Neutrophil (primary cell): Measurements from ENCODE around the gene FREM1.

Source experiments
- H3K27ac ChIP-seq: fragments of 200-600 bp; sonication (generic); 2 replicates; pipeline ENCODE4 v1.5.1; 2016; ENCODE audit warnings: mild to moderate bottlenecking, moderate library complexity
- H3K27me3 ChIP-seq: fragments of 200-600 bp; sonication (generic); 2 replicates; pipeline ENCODE4 v1.6.0; 2016; ENCODE audit warnings: mild to moderate bottlenecking
- H3K36me3 ChIP-seq: fragments of 200-600 bp; sonication (generic); 2 replicates; pipeline ENCODE4 v1.5.1; 2017
- H3K4me1 ChIP-seq, 2 experiments: fragments of 200-600 bp in 1 of 2; sonication (generic) in 1 of 2; 1 replicate in 1 of 2; 2 replicates in 1 of 2; pipeline versions ENCODE4 v1.5.1 to v1.6.1; 2013 to 2016; ENCODE audit warnings: low read depth in 1 of 2, low read length in 1 of 2, mild to moderate bottlenecking in 1 of 2, moderate library complexity in 1 of 2; ENCODE audit not compliant: control insufficient read depth in 1 of 2, insufficient read depth in 1 of 2
- H3K4me3 ChIP-seq, 2 experiments: fragments of 200-600 bp in 1 of 2; sonication (generic) in 1 of 2; 1 replicate in 1 of 2; 2 replicates in 1 of 2; pipeline ENCODE4 v1.5.1; 2013 to 2016; ENCODE audit warnings: low read depth in 1 of 2, low read length in 1 of 2, mild to moderate bottlenecking in 1 of 2, moderate library complexity in 1 of 2
- H3K9me3 ChIP-seq: fragments of 200-600 bp; sonication (generic); 2 replicates; pipeline ENCODE4 v1.5.1; 2016
- CTCF ChIP-seq: fragments of 200-600 bp; sonication (generic); IDR thresholded peaks from 2 replicates; pipeline ENCODE4 v1.5.1; 2016; ENCODE audit warnings: antibody characterized with exemption

Gene FREM1

GRCh38 chr9:14775917-14776316 is 134.3 kb downstream of the FREM1 start:
- H3K9me3 ChIP-seq: no peaks in the 10 kb centered on the region
- no peaks in the 10 kb centered on the region for H3K27me3 ChIP-seq
- no peak for TF ChIP-seq CTCF
- no peak overlapping the region for H3K4me3 ChIP-seq
- H3K36me3 ChIP-seq: no peaks in the 10 kb centered on the region
- H3K27ac ChIP-seq: no peak overlapping the region
- no peaks in the 10 kb centered on the region for H3K4me1 ChIP-seq

- H3K36me3 ChIP-seq: no peaks in the 10 kb centered on the region
- no peaks in the 10 kb centered on the region for H3K9me3 ChIP-seq
- no peak overlapping the region for H3K27ac ChIP-seq
- TF ChIP-seq CTCF: no peak
- no peaks in the 10 kb centered on the region for H3K4me1 ChIP-seq
- H3K27me3 ChIP-seq: no peaks in the 10 kb centered on the region
- no peak overlapping the region for H3K4me3 ChIP-seq
Observed at GRCh38 chr9:14770592-14770991, 139.6 kb downstream of the FREM1 start.

- no peak overlapping the region for H3K27ac ChIP-seq
- H3K9me3 ChIP-seq: no peaks in the 10 kb centered on the region
- no peaks in the 10 kb centered on the region for H3K36me3 ChIP-seq
Observed at GRCh38 chr9:14769230-14769571, 141.0 kb downstream of the FREM1 start.

GRCh38 chr9:14768405-14769229 is 141.6 kb downstream of the FREM1 start:
- H3K36me3 ChIP-seq: no peaks in the 10 kb centered on the region
- no peaks in the 10 kb centered on the region for H3K9me3 ChIP-seq
- H3K27ac ChIP-seq: no peak overlapping the region
- H3K4me3 ChIP-seq: no peak overlapping the region
- H3K27me3 ChIP-seq: no peaks in the 10 kb centered on the region
- no peak for TF ChIP-seq CTCF
- no peaks in the 10 kb centered on the region for H3K4me1 ChIP-seq

More at GRCh38 chr9:14769230-14769571, 141.0 kb downstream of the FREM1 start:
- Histone ChIP-seq H3K27me3 (no peaks in the 10 kb centered on the region), H3K4me3 (no peak overlapping the region), H3K4me1 (no peaks in the 10 kb centered on the region)
- no peak for TF ChIP-seq CTCF

GRCh38 chr9:14766299-14766698 is 143.9 kb downstream of the FREM1 start:
- Histone ChIP-seq H3K27me3 (no peaks in the 10 kb centered on the region), H3K27ac (no peak overlapping the region), H3K4me1 (no peaks in the 10 kb centered on the region), H3K9me3 (no peaks in the 10 kb centered on the region), H3K4me3 (no peak overlapping the region), H3K36me3 (no peaks in the 10 kb centered on the region)
- TF ChIP-seq CTCF: no peak
